ENCODE measurements around the gene KRTAP1-1.
"Not testable (repeated sequence)": the region's sequence is repeated elsewhere in the genome, so short reads cannot be mapped to it uniquely, and the experiment has no call there.

The KRTAP1-1 gene

GRCh38 chr17:41040783-41041571, at the start of gene KRTAP1-1:
KRTAP1-1 (minus strand) TSS chr17:41041450; CDS start chr17:41041397, 53 bp downstream.
- DNase-seq (ENCODE audit: low read depth in 2 of 2): not testable (repeated sequence)

DNA sequence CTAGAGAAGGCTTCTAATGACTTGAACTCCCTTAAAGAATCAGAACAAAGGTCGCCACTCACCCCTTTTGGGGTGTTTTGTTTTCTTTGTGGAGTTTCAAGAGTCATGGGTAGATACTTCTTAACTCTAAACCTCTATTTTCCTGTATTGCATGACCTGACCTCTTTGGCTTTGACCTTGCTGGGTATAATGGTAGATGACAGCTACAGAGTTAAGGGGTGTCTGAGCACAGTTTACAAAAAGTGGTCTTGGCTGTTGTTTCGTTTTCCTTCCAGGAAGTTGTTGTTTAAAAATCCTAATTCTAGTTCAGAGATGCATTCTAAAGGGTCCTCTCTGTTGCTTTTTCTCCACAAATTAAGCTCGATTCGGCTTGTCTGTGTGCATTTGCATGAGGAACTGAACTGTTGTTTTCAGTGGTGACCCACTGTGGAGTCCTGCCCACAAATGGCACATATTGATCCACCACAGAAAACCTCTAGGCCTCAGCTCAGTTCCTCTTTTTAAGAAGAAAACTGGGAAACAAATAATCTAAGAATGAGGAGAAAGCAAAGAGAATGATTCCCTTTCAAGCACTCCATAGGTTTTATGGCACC, 47.6 kb upstream of the KRTAP1-1 start:
- not testable (repeated sequence) for DNase-seq (ENCODE audit: low read depth in 2 of 2)

DNA sequence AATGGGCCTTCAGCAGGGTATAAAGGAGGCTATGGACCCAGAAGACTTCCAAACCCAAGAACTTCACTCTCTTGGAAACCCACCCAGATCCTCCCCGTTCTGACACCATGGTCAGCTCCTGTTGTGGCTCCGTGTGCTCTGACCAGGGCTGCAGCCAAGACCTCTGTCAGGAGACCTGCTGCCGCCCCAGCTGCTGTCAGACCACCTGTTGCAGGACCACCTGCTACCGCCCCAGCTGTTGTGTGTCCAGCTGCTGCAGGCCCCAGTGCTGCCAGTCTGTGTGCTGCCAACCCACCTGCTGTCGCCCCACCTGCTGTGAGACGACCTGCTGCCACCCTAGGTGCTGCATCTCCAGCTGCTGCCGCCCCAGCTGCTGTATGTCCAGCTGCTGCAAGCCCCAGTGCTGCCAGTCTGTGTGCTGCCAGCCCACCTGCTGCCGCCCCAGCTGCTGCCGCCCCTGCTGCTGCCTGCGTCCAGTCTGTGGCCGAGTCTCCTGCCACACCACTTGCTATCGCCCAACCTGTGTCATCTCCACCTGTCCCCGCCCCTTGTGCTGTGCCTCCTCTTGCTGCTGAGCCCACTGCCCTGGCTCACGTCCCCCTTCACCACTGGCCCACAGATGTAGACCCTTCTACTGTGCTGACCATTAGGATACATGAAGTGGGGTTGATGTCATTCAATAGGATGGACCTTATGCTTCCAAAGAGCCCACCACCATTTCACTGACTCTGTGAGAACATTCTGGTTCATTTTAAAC, 43.0 kb upstream of the KRTAP1-1 start, which contains the start of gene KRTAP4-7:
Gene KRTAP4-7 (plus strand): TSS at position 51 of the 757 bp plus-strand sequence. CDS start 57 bp downstream, at position 108.
- not testable (repeated sequence) for DNase-seq (ENCODE audit: low read depth in 2 of 2)

- DNase-seq (ENCODE audit: low read depth in 2 of 2): not testable (repeated sequence)
Observed at GRCh38 chr17:41083427-41083826, 42.2 kb upstream of the KRTAP1-1 start.

DNA sequence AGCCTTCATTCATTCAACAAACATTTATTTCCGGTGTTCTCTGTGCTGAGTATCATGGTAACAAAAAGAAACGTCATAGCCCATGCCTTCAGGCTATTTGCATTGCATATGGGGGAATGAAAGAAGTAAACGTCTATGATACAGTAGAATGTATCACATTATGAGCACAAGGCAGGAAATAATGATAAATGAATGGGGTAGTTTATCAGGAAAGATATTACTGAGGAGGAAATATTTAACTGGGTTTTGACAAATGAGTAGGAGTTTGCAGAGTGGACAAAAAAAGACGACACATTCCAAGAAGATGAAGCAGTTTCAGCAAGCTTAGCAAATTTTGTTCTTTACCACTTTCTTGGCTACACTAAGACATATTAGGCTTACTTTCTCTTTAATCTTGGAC, 41.4 kb upstream of the KRTAP1-1 start:
- no peak for DNase-seq (ENCODE audit: low read depth in 2 of 2)

GRCh38 chr17:41076788-41077187, 35.5 kb upstream of the KRTAP1-1 start:
- DNase-seq (ENCODE audit: low read depth in 2 of 2): no peak

DNA sequence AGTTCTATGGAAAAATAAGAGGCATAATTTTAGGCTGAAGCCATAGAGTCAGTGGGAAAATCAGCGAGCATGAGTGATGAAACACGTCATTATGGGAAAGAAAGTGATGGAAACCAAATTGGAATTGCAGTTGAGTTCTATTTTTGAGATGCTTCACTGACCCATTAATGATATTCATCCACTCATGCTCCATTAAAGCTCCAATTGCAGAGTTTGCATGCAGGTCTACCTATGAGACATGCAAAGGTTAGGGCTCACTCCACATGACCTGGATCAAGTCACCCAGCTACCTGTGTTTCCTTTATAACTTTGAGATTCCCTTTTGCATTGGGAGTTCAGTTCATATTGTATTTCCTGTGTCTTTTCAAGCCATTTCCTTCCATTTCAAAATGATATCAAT, 32.4 kb upstream of the KRTAP1-1 start:
- DNase-seq (ENCODE audit: low read depth in 2 of 2): no peak

GRCh38 chr17:41071606-41072360, 30.5 kb upstream of the KRTAP1-1 start:
- DNase-seq (ENCODE audit: low read depth in 2 of 2): no peak

GRCh38 chr17:41069031-41069430, 27.8 kb upstream of the KRTAP1-1 start:
- DNase-seq (ENCODE audit: low read depth in 2 of 2): no peak

- no peak for DNase-seq (ENCODE audit: low read depth in 2 of 2)
Observed at GRCh38 chr17:41067281-41067680, 26.0 kb upstream of the KRTAP1-1 start.

DNA sequence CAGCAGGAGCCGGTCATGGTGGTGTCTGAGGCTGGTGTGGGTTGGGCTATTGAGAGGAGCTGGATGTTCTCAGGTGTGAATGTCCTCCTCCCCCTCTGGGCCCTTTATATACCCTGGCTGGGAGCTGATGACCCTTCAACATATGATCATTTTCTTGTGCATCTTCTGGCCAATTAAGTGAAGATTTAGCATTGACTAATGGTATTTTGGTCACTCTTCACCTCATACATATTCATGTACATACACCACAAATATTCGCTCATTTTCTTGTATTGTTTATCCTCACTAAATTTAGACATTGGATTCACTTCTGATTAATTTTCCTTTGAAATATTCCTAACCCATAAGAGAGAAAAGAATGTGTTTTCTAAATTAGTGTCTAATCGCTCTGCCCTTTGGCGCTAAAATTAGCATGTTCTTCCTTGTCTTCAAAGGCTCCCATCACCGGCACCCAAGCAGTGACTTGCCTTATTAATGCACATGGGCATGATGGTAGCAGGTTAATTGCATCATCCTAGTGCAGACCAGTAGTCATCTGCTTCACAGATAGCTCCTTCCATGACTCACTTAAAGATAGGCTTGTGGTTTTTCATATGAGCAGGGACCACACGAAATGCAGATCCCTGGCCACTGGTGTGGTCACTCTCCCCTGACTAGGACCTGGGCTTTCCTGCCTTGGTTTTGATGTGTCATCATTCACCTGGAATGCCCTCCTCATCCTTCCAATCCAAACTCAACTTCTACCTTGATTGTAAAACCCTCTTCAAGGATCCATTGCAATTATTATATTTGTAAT, 24.8 kb upstream of the KRTAP1-1 start, which contains the start of gene KRTAP2-4:
Gene KRTAP2-4 (minus strand): TSS at position 51 of the 796 bp plus-strand sequence. CDS start 34 bp downstream, at position 17.
- no peak for DNase-seq (ENCODE audit: low read depth in 2 of 2)

- not testable (repeated sequence) for DNase-seq (ENCODE audit: low read depth in 2 of 2)
Observed at GRCh38 chr17:41065016-41065689, 23.9 kb upstream of the KRTAP1-1 start.

DNA sequence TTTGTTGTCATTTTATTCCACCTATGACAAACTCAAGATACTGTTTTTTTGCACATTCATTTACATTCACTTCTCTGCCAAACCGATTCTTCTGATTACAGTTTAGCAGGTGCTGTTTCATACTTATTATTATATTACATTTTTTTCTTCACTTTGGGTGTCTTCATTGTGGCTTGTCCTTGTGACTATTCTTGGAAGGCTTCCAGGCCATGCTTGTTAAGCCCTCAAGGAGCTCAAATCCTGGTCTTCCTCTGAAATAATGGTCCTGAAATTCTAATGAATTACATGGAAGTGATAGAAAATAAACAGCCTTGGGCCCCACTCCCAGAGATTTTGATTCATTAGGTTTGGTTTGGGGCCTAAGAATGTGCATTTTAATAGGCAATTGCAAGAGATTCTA, 23.1 kb upstream of the KRTAP1-1 start:
- DNase-seq (ENCODE audit: low read depth in 2 of 2): no peak

GRCh38 chr17:41063449-41063848, 22.2 kb upstream of the KRTAP1-1 start:
- DNase-seq (ENCODE audit: low read depth in 2 of 2): no peak

GRCh38 chr17:41061964-41062363, 20.7 kb upstream of the KRTAP1-1 start:
- DNase-seq (ENCODE audit: low read depth in 2 of 2): no peak

GRCh38 chr17:41060052-41060604, 18.9 kb upstream of the KRTAP1-1 start, which contains the start of gene KRTAP2-3:
KRTAP2-3 (minus strand) TSS chr17:41060114; CDS start chr17:41060050, 64 bp downstream.
- DNase-seq (ENCODE audit: low read depth in 2 of 2): no peak

- not testable (repeated sequence) for DNase-seq (ENCODE audit: low read depth in 2 of 2)
Observed at GRCh38 chr17:41059276-41060051, 18.2 kb upstream of the KRTAP1-1 start.

DNA sequence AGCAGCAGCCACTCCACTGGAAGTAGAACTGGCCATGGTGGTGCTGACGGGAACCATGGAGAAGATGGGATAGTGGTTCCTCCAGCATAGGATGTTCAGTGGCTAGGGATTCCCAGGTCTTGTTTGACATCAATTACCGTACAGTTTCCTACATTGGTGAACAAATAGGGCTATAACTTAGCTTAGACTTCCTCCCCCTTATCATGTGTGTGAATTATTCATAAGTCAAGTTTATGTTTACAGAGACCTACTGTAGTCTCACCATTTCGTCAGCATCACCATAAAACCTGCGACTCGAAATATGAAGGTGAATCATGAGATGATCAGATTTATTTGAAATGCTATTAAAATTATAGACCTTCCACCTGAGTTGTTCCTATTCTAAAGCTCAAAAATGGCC, 17.5 kb upstream of the KRTAP1-1 start:
- DNase-seq (ENCODE audit: low read depth in 2 of 2): no peak

DNA sequence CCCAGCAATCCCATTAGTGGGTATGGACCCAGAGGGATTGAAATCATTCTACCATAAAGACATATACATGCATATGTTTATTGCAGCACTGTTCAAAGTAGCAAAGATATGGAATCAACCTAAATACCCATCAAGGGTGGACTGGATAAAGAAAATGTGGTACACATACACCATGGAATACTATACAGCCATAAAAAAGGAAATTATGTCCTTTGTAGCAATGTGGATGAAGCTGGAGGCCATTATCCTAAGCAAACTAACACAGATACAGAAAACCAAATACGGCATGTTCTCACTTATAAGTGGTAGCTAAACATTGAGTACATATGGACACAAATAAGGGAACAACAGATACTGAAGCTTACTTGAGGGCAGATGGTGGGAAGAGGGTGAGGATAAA, 16.3 kb upstream of the KRTAP1-1 start:
- DNase-seq (ENCODE audit: low read depth in 2 of 2): no peak
